HepG2 (cell line): ENCODE results near the gene RNU4-1. TPM values are rescaled to one million over a fixed set of nuclear protein-coding genes. Genes with fewer than 3 reads are reported as not detected.

Source experiments
- ATF3 ChIP-seq: sonication (generic); formaldehyde crosslinking; IDR thresholded peaks from 2 replicates; pipeline ENCODE4 v1.4.0; 2020; ENCODE audit warnings: missing genetic modification reagents
- CHCHD3 ChIP-seq: sonication (generic); formaldehyde crosslinking; IDR thresholded peaks from 2 replicates; pipeline ENCODE4 v1.8.0; 2022; ENCODE audit warnings: mild to moderate bottlenecking, missing genetic modification reagents, moderate library complexity
- FOXK1 ChIP-seq: sonication (generic); formaldehyde crosslinking; IDR thresholded peaks from 2 replicates; pipeline ENCODE4 v1.4.0; 2020; ENCODE audit warnings: low read depth, missing genetic modification reagents, borderline replicate concordance
- GATA4 ChIP-seq: sonication (generic); IDR thresholded peaks from 2 replicates; pipeline ENCODE4 v1.6.1; 2016; ENCODE audit warnings: antibody characterized with exemption, low read depth, borderline replicate concordance
- HCFC1 ChIP-seq: fragments of 150-350 bp; IDR thresholded peaks from 2 replicates; pipeline ENCODE4 v1.6.1; 2014; ENCODE audit warnings: low read depth, low read length
- HDAC2 ChIP-seq: sonication (generic); formaldehyde crosslinking; IDR thresholded peaks from 2 replicates; pipeline ENCODE4 v1.4.0; 2020; ENCODE audit warnings: missing genetic modification reagents
- KLF11 ChIP-seq: IDR thresholded peaks from 2 replicates; pipeline ENCODE4 v1.6.1; 2016; ENCODE audit warnings: missing compliant biosample characterization
- KLF13 ChIP-seq: sonication (generic); formaldehyde crosslinking; IDR thresholded peaks from 2 replicates; pipeline ENCODE4 v1.4.0; 2020; ENCODE audit warnings: mild to moderate bottlenecking, missing genetic modification reagents
- NFRKB ChIP-seq: fragments of 450-650 bp; IDR thresholded peaks from 2 replicates; pipeline ENCODE4 v1.6.1; 2017
- NR2F2 ChIP-seq: IDR thresholded peaks from 2 replicates; pipeline ENCODE4 v1.6.1; 2012; ENCODE audit warnings: low read depth, inconsistent platforms, borderline replicate concordance
- PAX8 ChIP-seq: sonication (generic); formaldehyde crosslinking; IDR thresholded peaks from 2 replicates; pipeline ENCODE4 v1.8.0; 2022; ENCODE audit warnings: mild to moderate bottlenecking, missing genetic modification reagents, borderline replicate concordance
- PCBP1 ChIP-seq: fragments of 200-400 bp; formaldehyde crosslinking; IDR thresholded peaks from 2 replicates; pipeline ENCODE4 v1.6.1; 2017; ENCODE audit warnings: mild to moderate bottlenecking, low read depth, low read length, borderline replicate concordance
- RERE ChIP-seq: IDR thresholded peaks from 2 replicates; pipeline ENCODE4 v1.6.1; 2016; ENCODE audit warnings: low read depth, missing genetic modification reagents, missing compliant biosample characterization
- SETDB1 ChIP-seq: sonication (generic); formaldehyde crosslinking; IDR thresholded peaks from 2 replicates; pipeline ENCODE4 v1.5.1; 2020; ENCODE audit warnings: missing genetic modification reagents, mild to moderate bottlenecking, borderline replicate concordance
- TFDP2 ChIP-seq: sonication (generic); formaldehyde crosslinking; IDR thresholded peaks from 2 replicates; pipeline ENCODE4 v1.4.0; 2020; ENCODE audit warnings: missing genetic modification reagents
- ZMYM2 ChIP-seq: sonication (generic); formaldehyde crosslinking; IDR thresholded peaks from 2 replicates; pipeline ENCODE4 v1.8.0; 2022; ENCODE audit warnings: mild to moderate bottlenecking, missing genetic modification reagents
- ZNF225 ChIP-seq: sonication (generic); formaldehyde crosslinking; IDR thresholded peaks from 2 replicates; pipeline ENCODE4 v1.4.0; 2020; ENCODE audit warnings: mild to moderate bottlenecking, missing genetic modification reagents
- ZNF597 ChIP-seq: sonication (generic); formaldehyde crosslinking; IDR thresholded peaks from 2 replicates; pipeline ENCODE4 v1.5.0; 2020; ENCODE audit warnings: missing genetic modification reagents
- ZNF704 ChIP-seq: sonication (generic); formaldehyde crosslinking; IDR thresholded peaks from 2 replicates; pipeline ENCODE4 v1.8.1; 2023; ENCODE audit warnings: mild to moderate bottlenecking, inconsistent platforms, moderate library complexity, missing genetic modification reagents, borderline replicate concordance
- ZSCAN21 ChIP-seq: sonication (generic); formaldehyde crosslinking; IDR thresholded peaks from 2 replicates; pipeline ENCODE4 v1.8.0; 2022; ENCODE audit warnings: mild to moderate bottlenecking, missing genetic modification reagents, moderate library complexity, borderline replicate concordance
- polyA plus RNA-seq, 8 experiments: library from polyadenylated mRNA; depleted of rRNA in 3 of 8; stranded (reverse) in 7 of 8; unstranded in 1 of 8; fragments of >200 nt; fragmentation: Illumina TruSeq in 4 of 8; extraction: Trizol in 4 of 8; gene quantifications; 2 replicates each; pipeline versions ENCODE4 v1.2.1 to v1.2.3, GENCODE V29; 2011 to 2016; ENCODE audit warnings: low read depth in 4 of 8, missing spikeins in 1 of 8, mixed read lengths in 1 of 8; ENCODE audit not compliant: insufficient read depth in 1 of 8
- total RNA-seq, 5 experiments: library from RNA; depleted of rRNA; stranded (reverse); fragments of >200 nt; fragmentation: Illumina TruSeq; extraction: Trizol; gene quantifications; 2 replicates each; pipeline ENCODE4 v1.2.3, GENCODE V29; 2016; ENCODE audit warnings: low read depth in 1 of 5

Gene RNU4-1
- total and polyA plus RNA-seq, 2 of the 13 experiments (the other 11 are each of a cell fraction or from before 2014, with no cell fraction given) = 7,407 TPM; not detected in 1

GRCh38 chr12:120317224-120318105 lies 24.4 kb upstream of the RNU4-1 start (continued):
- TF ChIP-seq FOXK1 (peak; percentile 99), CHCHD3 (CRISPR knock-in tag) (no peak), KLF11 (peak; percentile 57; the same call in 1 of the 2 replicates), ZMYM2 (CRISPR knock-in tag) (no peak), ZSCAN21 (CRISPR knock-in tag) (peak; percentile 56; the same call in 1 of the 2 replicates), PCBP1 (no peak), PAX8 (CRISPR knock-in tag) (peak; percentile 47; the same call in 1 of the 2 replicates), KLF13 (no peak), HCFC1 (peak; percentile 6; the same call in 1 of the 2 replicates), ZNF225 (CRISPR knock-in tag) (peak; percentile 50; the same call in 1 of the 2 replicates), HDAC2 (CRISPR knock-in tag) (peak; percentile 31; the same call in 1 of the 2 replicates), ATF3 (CRISPR knock-in tag) (peak; percentile 36; the same call in 1 of the 2 replicates), ZNF597 (CRISPR knock-in tag) (no peak), TFDP2 (CRISPR knock-in tag) (peak; percentile 79), RERE (CRISPR knock-in tag) (peak; percentile 33; the same call in 1 of the 2 replicates), SETDB1 (CRISPR knock-in tag) (no peak), ZNF704 (CRISPR knock-in tag) (peak; percentile 58; the same call in 1 of the 2 replicates), NFRKB (no peak), NR2F2 (no peak), GATA4 (0 out of 2 replicates have a peak, but pooled peaks have one; percentile 18)
